Keratinocyte (primary cell): Measurements from ENCODE around the gene HOXC9. TPM values are rescaled to one million over a fixed set of nuclear protein-coding genes. Genes with fewer than 3 reads are reported as not detected.

Experiments used
- DNase-seq: peaks from one replicate; pipeline ENCODE4 v3.0.0-alpha.2; 2011; ENCODE audit warnings: low read depth, missing footprints, low spot score
- FAIRE-seq: peaks from 2 replicates; lab custom pipeline; 2011; peaks lifted over from hg19 to GRCh38; lab: Jason Lieb, UNC
- H2AFZ ChIP-seq: 2 replicates; pipeline ENCODE4 v1.6.0; 2012; ENCODE audit warnings: low read length, control low read depth, inconsistent platforms; ENCODE audit not compliant: control insufficient read depth
- H3K27ac ChIP-seq: 2 replicates; pipeline ENCODE4 v1.5.1; 2011; ENCODE audit warnings: low read length; ENCODE audit not compliant: control insufficient read depth, insufficient read depth
- H3K27me3 ChIP-seq: 3 replicates; pipeline ENCODE4 v1.6.0; 2011; ENCODE audit warnings: low read length; ENCODE audit not compliant: control insufficient read depth, insufficient read depth; ENCODE audit errors: extremely low read depth
- H3K36me3 ChIP-seq, 2 experiments: 2 replicates in 1 of 2; 3 replicates in 1 of 2; pipeline ENCODE4 v1.5.1; 2011; ENCODE audit warnings: low read length in 2 of 2, mild to moderate bottlenecking in 1 of 2; ENCODE audit not compliant: control insufficient read depth in 2 of 2, insufficient read depth in 2 of 2; ENCODE audit errors: extremely low read depth in 1 of 2
- H3K4me1 ChIP-seq: 3 replicates; pipeline ENCODE4 v1.5.1; 2011; ENCODE audit warnings: low read length; ENCODE audit not compliant: control insufficient read depth, insufficient read depth; ENCODE audit errors: extremely low read depth
- H3K4me2 ChIP-seq: 3 replicates; pipeline ENCODE4 v1.6.0; 2011; ENCODE audit warnings: low read depth, low read length; ENCODE audit not compliant: control insufficient read depth, insufficient read depth; ENCODE audit errors: extremely low read depth
- H3K4me3 ChIP-seq, 3 experiments: fragments of 200-600 bp in 1 of 3; sonication (generic) in 1 of 3; 2 replicates in 2 of 3; 3 replicates in 1 of 3; pipeline ENCODE4 v1.5.1; 2011 to 2016; ENCODE audit warnings: low read length in 3 of 3, mild to moderate bottlenecking in 3 of 3, control low read depth in 2 of 3, inconsistent platforms in 1 of 3, low read depth in 1 of 3, mixed read lengths in 1 of 3, mixed run types in 1 of 3, moderate library complexity in 1 of 3; ENCODE audit not compliant: control insufficient read depth in 2 of 3, insufficient read depth in 2 of 3; ENCODE audit errors: extremely low read depth in 1 of 3
- H3K79me2 ChIP-seq: 2 replicates; pipeline ENCODE4 v1.6.0; 2012; ENCODE audit warnings: low read length; ENCODE audit not compliant: control insufficient read depth, insufficient read depth
- H3K9ac ChIP-seq: 3 replicates; pipeline ENCODE4 v1.6.0; 2011; ENCODE audit warnings: low read length; ENCODE audit not compliant: control insufficient read depth, insufficient read depth; ENCODE audit errors: extremely low read depth
- H3K9me1 ChIP-seq: 3 replicates; pipeline ENCODE4 v1.6.0; 2011; ENCODE audit warnings: low read length; ENCODE audit not compliant: control insufficient read depth, insufficient read depth; ENCODE audit errors: extremely low read depth
- H3K9me3 ChIP-seq: 2 replicates; pipeline ENCODE4 v1.5.1; 2012; ENCODE audit warnings: low read depth, low read length; ENCODE audit not compliant: control insufficient read depth
- H4K20me1 ChIP-seq: 3 replicates; pipeline ENCODE4 v1.6.0; 2011; ENCODE audit warnings: low read length; ENCODE audit not compliant: control insufficient read depth, insufficient read depth; ENCODE audit errors: extremely low read depth
- CTCF ChIP-seq, 3 experiments: IDR thresholded peaks in 1 of 3; conservative IDR thresholded peaks in 1 of 3; optimal IDR thresholded peaks in 1 of 3; 2 replicates in 2 of 3; 3 replicates in 1 of 3; pipeline versions ENCODE3 to v1.5.1; 2011; ENCODE audit warnings: low read length in 3 of 3, mild to moderate bottlenecking in 3 of 3, moderate library complexity in 2 of 3, control low read depth in 1 of 3, inconsistent platforms in 1 of 3; ENCODE audit not compliant: insufficient read depth in 2 of 3; ENCODE audit errors: extremely low read depth in 1 of 3
- EZH2 ChIP-seq: IDR thresholded peaks from one replicate; pipeline ENCODE4 v1.6.1; 2012; ENCODE audit warnings: inconsistent platforms, mild to moderate bottlenecking, low read length, moderate library complexity
- dilution Hi-C: fragments of 300-500 bp; cut with MboI; formaldehyde crosslinking; loops from one replicate; pipeline ENCODE4 v1.7.0; 2020; ENCODE audit warnings: low sequenced_read_pairs; ENCODE audit not compliant: extremely low pct_ligation_motif_present
- polyA plus RNA-seq, 5 experiments: library from polyadenylated mRNA; depleted of rRNA in 3 of 5; stranded (reverse) in 3 of 5; stranded (forward) in 1 of 5; unstranded in 1 of 5; fragments of >200 nt; gene quantifications; 1 replicate in 1 of 5; 2 replicates in 3 of 5; 3 replicates in 1 of 5; pipeline versions ENCODE4 v1.2.1 to v1.2.3, GENCODE V29; 2011 to 2012; ENCODE audit warnings: missing spikeins in 2 of 5, low read depth in 1 of 5, low replicate concordance in 1 of 5

HOXC9 gene
- polyA plus RNA-seq, 1 donor (not counting 4 experiments of a cell fraction or from before 2014, with no cell fraction given): 1.8 TPM

GRCh38 chr12:54036620-54037359 is 36.8 kb downstream of the HOXC9 start:
- H2AFZ ChIP-seq: no peak overlapping the region
- H3K4me1 ChIP-seq: peaks cover 39% of the 10 kb centered on the region
- H3K4me3 ChIP-seq: no peak overlapping the region
- dilution Hi-C loops: no loop called here
- H3K79me2 ChIP-seq: no peaks in the 10 kb centered on the region
- peaks cover 3% of the 10 kb centered on the region for H3K27me3 ChIP-seq
- H3K27ac ChIP-seq: no peak overlapping the region
- H3K9me3 ChIP-seq: no peaks in the 10 kb centered on the region
- no peaks in the 10 kb centered on the region for H3K9me1 ChIP-seq
- no peaks in the 10 kb centered on the region for H4K20me1 ChIP-seq
- H3K4me2 ChIP-seq: peak overlapping the region; percentile 44
- no peak for DNase-seq
- no peak overlapping the region for H3K9ac ChIP-seq
- H3K36me3 ChIP-seq: no peaks in the 10 kb centered on the region
- TF ChIP-seq EZH2: no peak
- TF ChIP-seq CTCF (optimal IDR thresholded peaks at IDR 0.05 in 1 of 3, IDR thresholded peaks at IDR 0.05 in 1 of 3, conservative IDR thresholded peaks at IDR 0.05 in 1 of 3; ENCODE audit: extremely low read depth in 1 of 3, insufficient read depth in 2 of 3, low read length in 3 of 3): peak; percentile 70 to 79 (median 75)
- peak; percentile 91 for FAIRE-seq

GRCh38 chr12:54037360-54038283 is 37.7 kb downstream of the HOXC9 start:
- H3K27ac ChIP-seq: no peak overlapping the region
- no peaks in the 10 kb centered on the region for H3K9me1 ChIP-seq
- H2AFZ ChIP-seq: no peak overlapping the region
- peaks cover 3% of the 10 kb centered on the region for H3K27me3 ChIP-seq
- H3K4me1 ChIP-seq: peaks cover 39% of the 10 kb centered on the region
- TF ChIP-seq EZH2: no peak
- no peak for TF ChIP-seq CTCF (optimal IDR thresholded peaks at IDR 0.05 in 1 of 3, IDR thresholded peaks at IDR 0.05 in 1 of 3, conservative IDR thresholded peaks at IDR 0.05 in 1 of 3; ENCODE audit: extremely low read depth in 1 of 3, insufficient read depth in 2 of 3, low read length in 3 of 3)
- no peak for DNase-seq
- dilution Hi-C loops: no loop called here
- FAIRE-seq: no peak
- peak overlapping the region; percentile 44 for H3K4me2 ChIP-seq
- no peaks in the 10 kb centered on the region for H3K79me2 ChIP-seq
- no peaks in the 10 kb centered on the region for H3K9me3 ChIP-seq
- no peak overlapping the region for H3K9ac ChIP-seq
- no peaks in the 10 kb centered on the region for H3K36me3 ChIP-seq
- no peaks in the 10 kb centered on the region for H4K20me1 ChIP-seq
- no peak overlapping the region for H3K4me3 ChIP-seq
